HG03196 (cell line): ENCODE measurements around the gene RIC8B.

Source experiments
- ATAC-seq: cut with Tn5 transposase; IDR thresholded peaks from one replicate; pipeline ENCODE4 v1.9.1; 2021; ENCODE audit not compliant: unreplicated experiment

The RIC8B gene

GRCh38 chr12:106801167-106801708 is 26.8 kb downstream of the RIC8B start:
- ATAC-seq = no peak

GRCh38 chr12:106801830-106802533 is 27.5 kb downstream of the RIC8B start:
- ATAC-seq = no peak

- ATAC-seq = no peak
Observed at GRCh38 chr12:106804668-106805067, 30.2 kb downstream of the RIC8B start.

GRCh38 chr12:106814714-106815113 is 40.2 kb downstream of the RIC8B start:
- ATAC-seq = no peak

GRCh38 chr12:106815741-106816140 is 41.3 kb downstream of the RIC8B start:
- no peak for ATAC-seq

GRCh38 chr12:106816231-106816630 is 41.7 kb downstream of the RIC8B start:
- no peak for ATAC-seq

GRCh38 chr12:106819991-106820390 is 45.5 kb downstream of the RIC8B start:
- no peak for ATAC-seq

- ATAC-seq = no peak
Observed at GRCh38 chr12:106831699-106832098, 57.2 kb downstream of the RIC8B start.

- ATAC-seq = no peak
Observed at GRCh38 chr12:106837782-106838181, 63.3 kb downstream of the RIC8B start.

GRCh38 chr12:106839333-106839732 is 64.9 kb downstream of the RIC8B start:
- ATAC-seq = no peak

- no peak for ATAC-seq
Observed at GRCh38 chr12:106840243-106840642, 65.8 kb downstream of the RIC8B start.

- no peak for ATAC-seq
Observed at GRCh38 chr12:106841510-106842302, 67.2 kb downstream of the RIC8B start.

- ATAC-seq = no peak
Observed at GRCh38 chr12:106845902-106846301, 71.4 kb downstream of the RIC8B start.

GRCh38 chr12:106847861-106848260 is 73.4 kb downstream of the RIC8B start:
- ATAC-seq = no peak

- ATAC-seq = no peak
Observed at GRCh38 chr12:106851306-106851705, 76.8 kb downstream of the RIC8B start.

- ATAC-seq = no peak
Observed at GRCh38 chr12:106854723-106855122, 80.2 kb downstream of the RIC8B start.

GRCh38 chr12:106855221-106855758 is 80.8 kb downstream of the RIC8B start:
- ATAC-seq = no peak

GRCh38 chr12:106861984-106862916 is 87.8 kb downstream of the RIC8B start:
- no peak for ATAC-seq

- no peak for ATAC-seq
Observed at GRCh38 chr12:106863189-106863588, 88.7 kb downstream of the RIC8B start.

GRCh38 chr12:106865683-106866082 is 91.2 kb downstream of the RIC8B start:
- no peak for ATAC-seq
